GM12865 (cell line): ENCODE measurements around the gene GDPGP1.
A peak's percentile ranks its signal among the peaks of the same experiment; 100 is the strongest.
"Not testable (repeated sequence)": the region's sequence is repeated elsewhere in the genome, so short reads cannot be mapped to it uniquely, and the experiment has no call there.

ENCODE experiments used
- DNase-seq: peaks from one replicate; pipeline ENCODE4 v3.0.0; 2010; ENCODE audit warnings: low read depth
- H3K4me3 ChIP-seq: 2 replicates; pipeline ENCODE4 v1.5.1; 2011; ENCODE audit warnings: mild to moderate bottlenecking, low read depth, low read length, control low read depth
- TF ChIP-seq, protein P1 (sequence below): IDR thresholded peaks from 2 replicates; pipeline ENCODE4 v1.5.1; 2011; ENCODE audit warnings: low read length, control low read depth, low read depth, inconsistent platforms; ENCODE audit not compliant: insufficient read depth; ENCODE audit errors: missing control alignments

GDPGP1 gene

DNA sequence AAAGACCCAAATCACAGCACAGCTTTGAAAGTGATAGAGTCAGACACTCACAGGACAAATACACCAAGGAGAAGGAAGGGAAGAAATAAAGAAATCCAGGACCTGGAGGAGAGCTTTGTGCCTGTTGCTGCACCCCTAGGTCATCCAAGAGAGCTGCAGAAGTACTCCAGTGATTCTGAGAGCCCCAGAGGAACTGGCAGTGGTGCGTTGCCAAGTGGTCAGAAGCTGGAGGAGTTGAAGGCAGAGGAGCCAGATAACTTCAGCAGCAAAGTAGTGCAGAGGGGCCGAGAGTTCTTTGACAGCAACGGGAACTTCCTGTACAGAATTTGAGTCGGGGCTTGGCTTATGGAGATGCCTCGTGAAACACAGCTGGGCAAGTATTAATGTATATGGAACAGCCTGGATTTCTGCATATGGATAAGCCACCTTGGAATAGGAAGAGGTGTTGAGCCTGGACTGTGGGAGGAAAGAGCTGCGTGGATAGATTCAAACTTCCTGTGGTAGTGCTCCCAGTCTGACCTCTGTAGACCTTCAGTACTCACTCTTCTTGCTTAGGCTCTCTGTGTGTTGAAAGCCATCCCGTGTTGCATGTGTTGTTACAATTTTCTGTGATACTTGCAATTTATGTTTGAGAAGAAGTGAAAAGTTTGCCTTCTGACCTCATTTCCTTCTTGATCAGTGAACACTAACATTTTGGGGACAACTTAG is 37.6 kb downstream of the GDPGP1 start:
- DNase-seq = no peak
- no peak overlapping the region for H3K4me3 ChIP-seq
- TF ChIP-seq, protein P1, sequence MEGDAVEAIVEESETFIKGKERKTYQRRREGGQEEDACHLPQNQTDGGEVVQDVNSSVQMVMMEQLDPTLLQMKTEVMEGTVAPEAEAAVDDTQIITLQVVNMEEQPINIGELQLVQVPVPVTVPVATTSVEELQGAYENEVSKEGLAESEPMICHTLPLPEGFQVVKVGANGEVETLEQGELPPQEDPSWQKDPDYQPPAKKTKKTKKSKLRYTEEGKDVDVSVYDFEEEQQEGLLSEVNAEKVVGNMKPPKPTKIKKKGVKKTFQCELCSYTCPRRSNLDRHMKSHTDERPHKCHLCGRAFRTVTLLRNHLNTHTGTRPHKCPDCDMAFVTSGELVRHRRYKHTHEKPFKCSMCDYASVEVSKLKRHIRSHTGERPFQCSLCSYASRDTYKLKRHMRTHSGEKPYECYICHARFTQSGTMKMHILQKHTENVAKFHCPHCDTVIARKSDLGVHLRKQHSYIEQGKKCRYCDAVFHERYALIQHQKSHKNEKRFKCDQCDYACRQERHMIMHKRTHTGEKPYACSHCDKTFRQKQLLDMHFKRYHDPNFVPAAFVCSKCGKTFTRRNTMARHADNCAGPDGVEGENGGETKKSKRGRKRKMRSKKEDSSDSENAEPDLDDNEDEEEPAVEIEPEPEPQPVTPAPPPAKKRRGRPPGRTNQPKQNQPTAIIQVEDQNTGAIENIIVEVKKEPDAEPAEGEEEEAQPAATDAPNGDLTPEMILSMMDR = no peak

DNA sequence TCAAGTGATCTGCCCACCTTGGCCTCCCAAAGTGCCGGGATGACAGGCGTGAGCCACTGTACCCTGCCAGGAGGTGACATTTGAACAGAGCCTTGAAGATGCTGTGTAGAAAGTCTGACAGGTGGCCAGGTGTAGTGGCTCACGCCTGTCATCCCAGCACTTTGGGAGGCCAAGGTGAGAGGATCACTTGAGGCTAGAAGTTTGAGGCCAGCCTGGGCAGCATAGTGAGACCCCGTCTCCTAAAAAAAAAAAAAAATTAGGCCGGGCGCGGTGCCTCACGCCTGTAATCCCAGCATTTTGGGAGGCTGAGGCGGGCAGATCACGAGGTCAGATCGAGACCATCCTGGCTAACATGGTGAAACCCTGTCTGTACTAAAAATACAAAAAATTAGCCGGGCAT is 44.5 kb downstream of the GDPGP1 start:
- DNase-seq, H3K4me3 ChIP-seq: not testable (repeated sequence)

DNA sequence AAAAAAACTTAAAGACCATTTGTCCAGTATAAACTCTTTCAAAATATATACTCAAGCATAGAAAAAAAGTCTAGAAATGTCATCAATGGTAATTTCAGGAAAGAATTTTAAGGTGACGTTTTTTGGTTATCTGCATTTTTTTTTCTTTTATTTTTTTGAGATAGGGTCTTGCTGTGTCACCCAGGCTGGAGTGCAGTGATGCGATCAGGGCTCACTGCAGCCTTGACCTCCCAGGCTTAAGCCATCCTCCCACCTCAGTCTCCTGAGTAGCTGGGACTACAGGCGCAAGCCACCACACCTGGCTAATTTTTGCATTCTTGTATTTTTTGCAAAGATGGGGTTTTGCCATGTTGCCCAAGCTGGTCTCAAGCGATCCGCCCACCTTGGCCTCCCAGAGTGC is 46.7 kb downstream of the GDPGP1 start:
- not testable (repeated sequence) for H3K4me3 ChIP-seq, DNase-seq

DNA sequence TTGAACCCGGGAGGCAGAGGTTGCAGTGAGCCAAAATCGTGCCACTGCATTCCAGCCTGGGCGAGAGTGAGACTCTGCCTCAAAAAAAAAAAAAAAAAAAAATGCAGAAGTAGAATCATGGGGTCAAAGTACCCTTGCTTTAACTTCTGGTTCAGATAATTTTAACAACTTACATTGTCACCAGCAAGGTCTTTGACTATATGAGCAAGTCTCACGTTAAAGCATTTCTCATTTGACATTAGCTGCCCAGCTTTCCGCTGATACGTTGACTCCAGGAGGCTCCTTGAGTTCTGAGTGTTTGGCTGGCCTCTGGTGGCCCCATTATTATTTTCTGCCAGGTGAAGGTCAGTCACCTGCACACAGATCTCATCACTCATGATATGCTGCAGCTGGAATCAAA is 47.6 kb downstream of the GDPGP1 start:
- H3K4me3 ChIP-seq, DNase-seq: not testable (repeated sequence)

DNA sequence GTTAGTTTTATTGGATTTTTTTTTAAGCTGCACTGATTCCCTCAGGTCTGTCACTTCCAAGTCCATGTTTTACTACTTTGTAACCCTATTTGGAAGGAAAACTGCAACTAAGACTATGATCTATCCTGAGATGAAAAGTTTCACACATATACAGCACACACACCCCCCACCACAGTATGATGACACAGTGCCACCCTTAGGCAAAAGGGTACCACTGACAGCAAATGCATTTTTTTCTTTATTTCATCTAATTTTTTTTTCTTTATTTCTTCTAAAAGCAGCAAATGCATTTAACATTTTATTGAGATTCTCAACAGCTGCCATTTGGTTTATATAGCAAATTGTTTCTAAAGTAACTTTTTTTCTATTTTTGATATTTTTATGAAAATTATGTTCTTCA is 52.7 kb downstream of the GDPGP1 start:
- DNase-seq = peak; percentile 58
- TF ChIP-seq, protein P1 = peak; percentile 54

DNA sequence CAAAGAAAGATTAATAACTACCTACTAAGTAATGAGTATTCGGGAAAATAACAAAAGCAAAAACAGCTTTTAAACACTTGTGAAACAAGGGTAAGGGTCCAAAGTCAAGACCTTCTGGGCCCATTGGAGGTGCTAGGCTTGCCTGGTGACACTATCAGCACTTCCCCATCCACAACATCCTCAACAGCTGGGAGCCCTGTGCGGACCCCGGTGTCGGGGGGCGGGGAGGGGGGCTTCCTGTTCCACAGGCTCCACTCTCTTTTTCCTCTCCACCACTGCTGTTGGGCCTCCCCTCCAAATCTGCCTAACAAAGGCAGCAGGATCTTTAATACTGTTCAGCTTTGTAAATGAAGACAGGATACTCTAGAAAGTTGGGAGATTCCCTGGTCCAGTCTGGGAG is 53.1 kb downstream of the GDPGP1 start:
- H3K4me3 ChIP-seq = no peak overlapping the region
- TF ChIP-seq, protein P1 = no peak
- no peak for DNase-seq

More for the DNA sequence above, 52.7 kb downstream of the GDPGP1 start:
- no peak overlapping the region for H3K4me3 ChIP-seq

DNA sequence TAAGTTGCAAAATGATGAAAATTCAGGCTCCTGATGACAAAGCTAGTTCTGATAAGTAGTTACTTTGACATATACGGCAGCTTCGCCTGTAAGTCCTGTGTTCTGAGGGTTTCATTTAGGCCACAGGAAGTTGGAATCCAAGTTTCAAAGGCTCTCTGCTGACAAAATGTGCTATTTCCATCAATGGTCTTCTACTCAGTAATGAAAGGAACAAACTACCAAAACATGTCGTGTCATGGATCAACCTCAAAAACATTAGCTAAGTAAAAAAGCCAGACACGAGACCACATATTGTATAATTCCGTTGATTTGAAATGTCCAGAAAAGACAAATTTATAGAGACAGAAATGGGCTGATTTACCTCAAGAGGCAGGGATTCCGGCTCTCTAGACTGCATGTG is 53.9 kb downstream of the GDPGP1 start:
- TF ChIP-seq, protein P1 = no peak
- H3K4me3 ChIP-seq = no peak overlapping the region
- DNase-seq = no peak

DNA sequence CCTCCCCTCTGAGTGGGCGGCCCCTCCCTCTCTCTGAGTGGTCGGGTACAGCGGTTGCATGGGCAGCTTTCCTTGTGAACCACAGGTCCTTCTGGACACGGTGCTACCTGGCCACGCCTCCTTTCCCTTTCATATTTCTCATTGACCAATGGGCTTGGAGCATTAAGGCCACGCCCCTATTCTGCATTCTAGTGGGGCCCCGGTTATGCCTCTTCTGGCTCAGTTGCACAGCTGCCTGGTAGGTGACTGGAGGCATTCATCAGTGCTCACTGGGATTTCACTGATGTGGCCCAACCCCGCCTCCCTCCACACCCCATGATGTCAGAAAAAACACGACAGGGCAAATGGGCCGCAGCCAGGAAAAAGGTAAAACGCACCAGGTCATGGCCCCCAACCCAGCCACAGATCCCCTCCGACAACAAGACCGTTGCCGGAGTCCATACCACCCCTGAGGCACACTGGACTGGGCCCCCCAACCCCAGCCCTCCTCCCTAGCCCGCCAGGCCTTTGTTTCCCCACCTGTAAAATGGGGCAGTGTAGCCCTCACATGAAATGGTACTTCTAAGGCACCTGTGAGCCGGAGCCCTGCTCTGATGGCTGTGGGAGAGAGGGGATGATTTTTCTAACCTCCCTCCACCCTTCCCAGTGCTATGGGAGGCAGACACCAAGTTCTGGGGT is 57.8 kb downstream of the GDPGP1 start:
- DNase-seq = peak; percentile 59
- H3K4me3 ChIP-seq = no peak overlapping the region
- TF ChIP-seq, protein P1 = no peak
